Measurements from ENCODE around the gene SEMA5A. TPM values are rescaled to one million over a fixed set of nuclear protein-coding genes. Genes with fewer than 3 reads are reported as not detected.
A peak's percentile ranks its signal among the peaks of the same experiment; 100 is the strongest.

SEMA5A gene
- total RNA-seq, 1 donor: 42.3 TPM

- Histone ChIP-seq H3K36me3 (ENCODE audit: insufficient read depth, low read length) (no peaks in the 10 kb centered on the region), H4K20me1 (ENCODE audit: insufficient read depth, low read length) (no peaks in the 10 kb centered on the region), H2AFZ (ENCODE audit: low read length) (no peak overlapping the region), H3K9me3 (ENCODE audit: low read depth, low read length) (no peaks in the 10 kb centered on the region), H3K4me1 (ENCODE audit: insufficient read depth, low read length) (peaks cover 42% of the 10 kb centered on the region), H3K27ac (ENCODE audit: low read depth, low read length) (peak overlapping the region; percentile 86), H3K4me3 (ENCODE audit: insufficient read depth, low read length) (no peak overlapping the region), H3K79me2 (ENCODE audit: insufficient read depth, low read length) (no peaks in the 10 kb centered on the region), H3K4me2 (ENCODE audit: insufficient read depth, low read length) (peak overlapping the region; percentile 20), H3K27me3 (ENCODE audit: insufficient read depth, low read length) (no peaks in the 10 kb centered on the region)
- DNase-seq (ENCODE audit: insufficient read length, low spot score, missing footprints): peak; percentile 93
- TF ChIP-seq CTCF (IDR thresholded peaks at IDR 0.05; ENCODE audit: extremely low read depth, low read depth, low read length): no peak
Measured at GRCh38 chr5:9059920-9060691, 485.8 kb downstream of the SEMA5A start.

- H3K79me2 ChIP-seq (ENCODE audit: insufficient read depth, low read length): no peaks in the 10 kb centered on the region
- H3K4me1 ChIP-seq (ENCODE audit: insufficient read depth, low read length): peaks cover 46% of the 10 kb centered on the region
- no peaks in the 10 kb centered on the region for H3K9me3 ChIP-seq (ENCODE audit: low read depth, low read length)
- peak overlapping the region; percentile 86 for H3K27ac ChIP-seq (ENCODE audit: low read depth, low read length)
- no peak overlapping the region for H2AFZ ChIP-seq (ENCODE audit: low read length)
- no peak for DNase-seq (ENCODE audit: insufficient read length, low spot score, missing footprints)
- H3K36me3 ChIP-seq (ENCODE audit: insufficient read depth, low read length): no peaks in the 10 kb centered on the region
- peak overlapping the region; percentile 1 for H3K4me2 ChIP-seq (ENCODE audit: insufficient read depth, low read length)
- H3K27me3 ChIP-seq (ENCODE audit: insufficient read depth, low read length): no peaks in the 10 kb centered on the region
- TF ChIP-seq CTCF (IDR thresholded peaks at IDR 0.05; ENCODE audit: extremely low read depth, low read depth, low read length): no peak
- H4K20me1 ChIP-seq (ENCODE audit: insufficient read depth, low read length): no peaks in the 10 kb centered on the region
- H3K4me3 ChIP-seq (ENCODE audit: insufficient read depth, low read length): no peak overlapping the region
Measured at GRCh38 chr5:9058666-9059065, 487.2 kb downstream of the SEMA5A start.

- Histone ChIP-seq H3K4me2 (ENCODE audit: insufficient read depth, low read length) (no peak overlapping the region), H3K27me3 (ENCODE audit: insufficient read depth, low read length) (no peaks in the 10 kb centered on the region), H3K79me2 (ENCODE audit: insufficient read depth, low read length) (no peaks in the 10 kb centered on the region), H3K36me3 (ENCODE audit: insufficient read depth, low read length) (no peaks in the 10 kb centered on the region), H3K4me3 (ENCODE audit: insufficient read depth, low read length) (no peak overlapping the region), H3K27ac (ENCODE audit: low read depth, low read length) (peak overlapping the region; percentile 86), H3K9me3 (ENCODE audit: low read depth, low read length) (no peaks in the 10 kb centered on the region), H4K20me1 (ENCODE audit: insufficient read depth, low read length) (no peaks in the 10 kb centered on the region), H2AFZ (ENCODE audit: low read length) (no peak overlapping the region), H3K4me1 (ENCODE audit: insufficient read depth, low read length) (peaks cover 44% of the 10 kb centered on the region)
- DNase-seq (ENCODE audit: insufficient read length, low spot score, missing footprints): no peak
- TF ChIP-seq CTCF (IDR thresholded peaks at IDR 0.05; ENCODE audit: extremely low read depth, low read depth, low read length): no peak
Measured at GRCh38 chr5:9058161-9058560, 487.7 kb downstream of the SEMA5A start.

GRCh38 chr5:9057406-9058000 is 488.4 kb downstream of the SEMA5A start:
- no peaks in the 10 kb centered on the region for H3K9me3 ChIP-seq (ENCODE audit: low read depth, low read length)
- H3K4me3 ChIP-seq (ENCODE audit: insufficient read depth, low read length): no peak overlapping the region
- DNase-seq (ENCODE audit: insufficient read length, low spot score, missing footprints): no peak
- H2AFZ ChIP-seq (ENCODE audit: low read length): no peak overlapping the region
- no peaks in the 10 kb centered on the region for H3K27me3 ChIP-seq (ENCODE audit: insufficient read depth, low read length)
- H3K27ac ChIP-seq (ENCODE audit: low read depth, low read length): peak overlapping the region; percentile 86
- H4K20me1 ChIP-seq (ENCODE audit: insufficient read depth, low read length): no peaks in the 10 kb centered on the region
- peaks cover 44% of the 10 kb centered on the region for H3K4me1 ChIP-seq (ENCODE audit: insufficient read depth, low read length)
- no peak for TF ChIP-seq CTCF (IDR thresholded peaks at IDR 0.05; ENCODE audit: extremely low read depth, low read depth, low read length)
- no peak overlapping the region for H3K4me2 ChIP-seq (ENCODE audit: insufficient read depth, low read length)
- no peaks in the 10 kb centered on the region for H3K79me2 ChIP-seq (ENCODE audit: insufficient read depth, low read length)
- no peaks in the 10 kb centered on the region for H3K36me3 ChIP-seq (ENCODE audit: insufficient read depth, low read length)

Measured in osteoblast (primary cell).